GM03348 (cell line): ENCODE data around the gene CSNK1G1.
"Not testable (repeated sequence)": the region's sequence is repeated elsewhere in the genome, so short reads cannot be mapped to it uniquely, and the experiment has no call there.

Experiments
- DNase-seq: peaks from one replicate; pipeline ENCODE4 v3.0.0; 2012; ENCODE audit warnings: low spot score

Gene CSNK1G1

DNA sequence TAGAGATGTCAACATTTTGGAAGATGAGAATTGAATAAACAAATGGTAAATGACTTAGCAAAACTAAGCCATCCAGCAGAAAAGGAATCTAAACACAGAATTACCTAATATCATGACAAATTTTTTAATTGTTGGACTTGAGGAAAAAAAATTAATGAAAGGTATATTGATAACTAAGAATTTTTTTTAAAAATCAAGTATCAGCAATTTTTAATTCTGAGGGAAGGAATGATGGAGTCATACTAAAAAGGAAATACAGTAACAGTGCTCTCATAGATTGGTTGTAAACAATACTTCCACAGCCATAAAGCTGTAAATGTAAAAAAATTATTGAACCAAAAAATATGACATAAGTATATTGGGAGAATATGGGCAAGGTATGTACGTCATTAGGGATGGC, 68.0 kb downstream of the CSNK1G1 start:
- DNase-seq = no peak

DNA sequence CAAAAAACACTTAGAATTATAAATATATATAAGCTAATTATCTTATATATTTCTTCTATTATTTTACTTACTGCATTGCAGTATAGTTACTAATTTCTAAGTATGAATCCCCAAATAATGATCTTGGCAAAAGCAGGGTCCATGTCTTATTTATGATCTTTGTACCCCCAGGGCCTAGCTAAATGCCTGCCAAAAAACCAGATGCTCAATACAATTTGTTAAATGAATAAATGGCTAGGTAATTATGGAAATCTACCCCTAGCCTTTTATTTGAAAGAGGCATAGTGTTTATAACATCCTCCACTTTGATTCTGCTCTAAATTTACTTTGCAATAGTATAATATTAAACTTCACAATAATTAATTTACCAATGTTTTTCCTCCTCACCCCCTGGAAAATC, 69.5 kb downstream of the CSNK1G1 start:
- DNase-seq = no peak

DNA sequence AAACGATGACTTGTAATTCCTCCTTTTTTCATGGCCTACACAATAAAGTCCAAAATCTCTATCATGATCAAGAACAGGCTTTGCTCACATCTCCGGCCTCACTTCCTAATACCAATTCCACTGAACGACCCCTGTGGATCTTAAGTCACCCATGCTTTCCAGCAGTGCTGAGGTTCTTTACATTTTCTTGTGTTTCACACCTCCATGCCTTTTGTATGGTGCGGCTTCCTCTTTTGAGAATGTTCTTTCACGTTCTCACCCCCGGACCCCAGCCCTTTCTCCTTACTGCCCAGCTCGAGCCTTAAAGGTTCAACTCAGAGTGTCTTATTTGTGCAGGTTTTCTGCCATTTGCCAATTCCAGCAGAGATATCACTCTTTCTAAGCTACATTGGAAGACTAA, 70.1 kb downstream of the CSNK1G1 start:
- no peak for DNase-seq

DNA sequence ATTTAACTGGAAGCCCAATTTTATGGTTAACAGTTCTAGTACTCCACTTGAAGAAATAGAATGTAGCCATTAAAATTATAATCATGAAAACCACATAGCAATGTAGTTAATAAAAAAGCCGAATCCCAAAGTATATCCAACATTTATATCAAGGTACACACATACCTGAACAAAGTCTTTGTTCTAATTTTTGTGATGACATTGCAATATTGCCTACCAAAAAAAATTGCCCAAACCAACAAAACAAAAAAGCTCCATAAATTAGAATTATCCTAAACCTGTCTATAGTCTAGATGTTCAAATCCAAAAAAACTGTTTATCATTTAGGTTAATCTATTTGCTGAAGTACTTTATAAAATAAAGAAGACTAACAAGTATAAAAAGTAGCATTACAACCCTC, 70.8 kb downstream of the CSNK1G1 start:
- no peak for DNase-seq

DNA sequence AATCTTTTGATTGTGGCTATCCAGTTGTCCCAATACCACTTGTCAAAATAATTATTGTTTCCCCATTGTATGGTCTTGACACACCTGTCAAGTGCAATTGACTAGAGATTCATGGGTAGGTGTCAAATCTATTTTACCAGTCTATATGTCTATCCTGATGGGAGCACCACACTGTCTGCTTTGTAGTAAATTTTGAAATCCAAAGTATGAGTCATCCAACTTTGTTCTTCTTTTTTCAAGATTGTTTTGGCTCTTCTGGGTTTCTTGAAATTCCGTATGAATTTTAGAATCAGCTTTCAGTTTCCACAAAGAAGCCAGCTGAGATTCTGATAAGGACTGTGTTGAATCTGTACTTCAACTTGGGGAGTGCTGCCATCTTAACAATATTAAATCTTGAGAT, 71.9 kb downstream of the CSNK1G1 start:
- DNase-seq = peak; percentile 16

DNA sequence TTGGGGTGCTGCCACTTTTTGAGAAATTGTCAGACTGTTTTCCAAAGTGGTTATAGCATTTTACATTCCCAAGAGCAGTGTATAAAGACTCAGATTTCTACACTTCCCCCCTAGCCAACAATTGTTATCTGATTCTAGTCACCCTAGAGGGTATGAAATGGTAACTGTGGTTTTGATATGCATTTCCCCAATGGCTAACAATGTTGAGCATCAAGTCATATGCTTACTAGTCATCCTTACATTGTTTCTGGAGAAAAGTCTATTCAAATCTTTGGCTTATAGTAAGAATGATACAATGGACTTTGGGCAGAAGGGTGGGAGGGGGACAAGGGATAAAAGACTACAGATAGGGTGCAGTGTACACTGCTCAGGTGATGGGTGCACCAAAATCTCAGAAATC, 73.3 kb downstream of the CSNK1G1 start:
- DNase-seq = no peak

DNA sequence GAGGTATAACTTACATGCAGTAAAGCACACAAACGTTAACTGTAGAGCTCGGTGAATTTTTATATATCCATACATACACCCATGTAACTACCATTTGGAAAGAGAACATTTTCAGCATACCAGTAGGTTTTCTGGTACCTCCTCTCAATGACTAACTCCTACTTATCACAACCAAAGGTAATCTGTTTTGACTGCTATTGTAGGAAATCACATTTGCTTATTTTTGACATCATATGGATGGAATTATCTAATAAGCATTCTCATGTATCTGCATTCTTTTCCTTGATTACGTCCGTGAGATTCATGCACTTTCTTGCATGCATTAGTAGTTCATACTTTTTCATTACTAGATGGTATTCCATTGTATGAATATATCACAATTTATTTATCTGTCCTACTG, 76.8 kb downstream of the CSNK1G1 start:
- DNase-seq = no peak

DNA sequence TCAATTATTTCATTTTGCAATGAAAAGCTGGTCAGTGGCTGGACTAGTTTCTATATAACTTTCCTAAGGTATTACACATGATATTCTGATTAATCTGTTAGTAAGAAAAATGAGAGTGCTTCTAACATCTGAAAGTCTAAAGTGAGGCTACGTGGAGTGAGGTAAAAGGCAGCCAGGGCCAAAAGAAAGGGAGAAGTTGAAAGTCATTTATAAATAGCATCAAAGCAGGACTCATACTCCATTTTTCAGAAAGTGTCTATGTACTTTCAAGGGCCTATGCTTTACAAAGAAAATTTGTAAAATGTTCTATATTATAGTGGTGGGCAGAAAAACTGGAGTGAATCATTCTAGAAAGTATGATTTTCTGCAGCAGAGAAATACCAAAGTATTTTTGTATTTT, 80.0 kb downstream of the CSNK1G1 start:
- DNase-seq = no peak

DNA sequence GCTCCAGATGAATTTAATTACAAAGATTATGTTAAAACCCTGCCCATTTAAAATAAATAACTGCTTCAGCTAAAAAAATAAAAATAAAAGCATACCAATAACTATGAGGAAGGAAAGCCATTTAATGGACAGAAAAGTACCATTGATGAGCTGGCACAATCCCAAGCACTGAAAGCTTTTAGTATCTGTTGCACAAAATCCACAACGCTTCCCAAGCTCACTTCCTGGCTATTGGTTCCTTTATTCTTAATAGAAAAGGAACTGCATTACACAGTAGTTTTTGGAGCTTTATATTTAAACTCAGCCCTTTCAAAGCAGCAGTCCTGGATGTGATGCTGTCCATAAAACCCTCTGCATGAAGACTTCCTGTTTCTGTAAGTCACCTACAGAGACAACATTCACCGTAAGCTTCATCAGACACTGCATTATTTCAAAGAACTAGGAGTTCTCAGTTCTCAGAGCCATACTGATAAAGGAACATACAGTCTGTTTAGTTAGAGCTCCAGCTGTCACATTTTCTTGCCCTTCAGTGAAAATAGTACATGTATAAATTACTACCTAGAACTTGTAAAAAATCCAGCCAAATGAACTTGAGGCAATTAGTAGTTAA, 81.5 kb downstream of the CSNK1G1 start:
- no peak for DNase-seq

DNA sequence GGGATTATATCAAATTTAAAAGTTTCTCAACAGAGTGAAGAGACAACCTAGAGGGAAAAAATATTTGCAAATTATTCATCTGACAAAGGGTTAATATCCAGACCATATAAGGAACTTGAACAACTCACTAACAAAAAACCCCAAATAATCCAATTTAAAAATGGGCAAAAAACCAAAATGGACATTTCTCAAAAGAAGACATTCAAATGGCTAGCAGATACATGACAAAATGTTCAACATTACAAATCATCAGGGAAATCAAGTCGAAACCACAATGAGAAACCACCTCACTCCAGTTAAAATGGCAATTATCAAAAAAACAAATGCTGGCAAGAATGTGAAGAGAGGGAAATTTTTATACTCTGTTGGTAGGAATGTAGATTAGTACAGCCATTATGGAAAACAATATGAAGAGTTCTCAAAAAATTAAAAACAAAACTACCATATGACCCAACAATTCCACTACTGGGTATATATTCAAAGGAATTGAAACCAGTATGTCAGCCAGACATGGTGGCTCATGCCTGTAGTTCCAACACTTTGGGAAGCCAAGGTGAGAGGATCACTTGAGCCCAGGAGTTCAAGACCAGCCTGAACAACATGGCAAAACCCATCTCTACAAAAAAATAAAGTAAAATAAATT, 88.5 kb downstream of the CSNK1G1 start:
- no peak for DNase-seq

DNA sequence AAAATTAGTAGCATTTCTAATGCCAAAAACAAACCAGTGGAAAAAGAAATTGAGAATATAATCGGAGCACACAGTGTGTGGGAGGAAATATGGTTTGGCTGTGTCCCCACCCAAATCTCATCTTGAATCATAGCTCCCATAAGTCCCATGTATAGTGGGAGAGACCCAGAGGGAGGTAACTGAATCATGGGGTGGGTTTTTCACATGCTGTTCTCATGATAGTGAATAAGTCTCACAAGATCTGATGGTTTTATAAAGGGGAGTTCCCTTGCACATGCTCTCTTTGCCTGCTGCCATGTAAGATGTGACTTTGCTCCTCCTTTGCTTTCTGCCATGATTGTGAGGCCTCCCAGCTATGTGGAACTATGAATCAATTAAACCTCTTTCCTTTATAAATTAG, 90.8 kb downstream of the CSNK1G1 start:
- not testable (repeated sequence) for DNase-seq

DNA sequence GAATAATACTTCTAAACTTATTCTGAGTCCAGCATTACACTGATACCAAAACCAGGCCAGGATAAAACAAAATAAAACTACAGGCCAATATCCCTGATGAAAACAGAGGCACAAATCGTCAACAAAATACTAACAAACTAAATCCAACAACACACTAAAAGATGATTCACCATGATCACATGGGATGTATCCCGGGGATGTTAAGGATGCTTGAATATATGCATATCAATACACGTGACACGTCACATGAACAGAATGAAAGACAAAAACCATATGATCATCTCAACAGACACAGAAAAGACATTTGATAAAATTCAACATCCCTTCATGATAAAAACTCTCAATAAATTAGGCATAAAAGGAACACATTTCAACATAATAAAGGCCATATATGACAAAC, 91.5 kb downstream of the CSNK1G1 start:
- no peak for DNase-seq

DNA sequence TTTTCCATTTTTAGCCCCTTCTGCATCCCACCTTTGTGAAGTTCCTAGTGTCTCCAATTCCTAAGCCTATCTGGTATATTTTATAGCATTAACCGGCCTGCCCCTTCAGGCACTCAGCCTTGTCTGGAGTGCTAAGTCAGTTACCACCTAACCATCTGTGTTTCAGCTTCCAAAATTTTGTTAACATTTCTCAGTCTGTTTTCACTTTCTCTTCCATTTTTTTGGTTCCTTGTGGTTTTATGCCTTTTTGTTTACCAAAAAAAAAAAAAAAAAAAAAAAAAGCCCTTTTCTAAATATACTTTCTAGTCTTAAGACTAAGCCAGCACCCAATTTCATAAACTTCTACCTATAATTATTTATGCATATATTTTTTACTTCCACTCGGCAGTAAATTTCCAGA, 92.4 kb downstream of the CSNK1G1 start:
- DNase-seq = no peak

DNA sequence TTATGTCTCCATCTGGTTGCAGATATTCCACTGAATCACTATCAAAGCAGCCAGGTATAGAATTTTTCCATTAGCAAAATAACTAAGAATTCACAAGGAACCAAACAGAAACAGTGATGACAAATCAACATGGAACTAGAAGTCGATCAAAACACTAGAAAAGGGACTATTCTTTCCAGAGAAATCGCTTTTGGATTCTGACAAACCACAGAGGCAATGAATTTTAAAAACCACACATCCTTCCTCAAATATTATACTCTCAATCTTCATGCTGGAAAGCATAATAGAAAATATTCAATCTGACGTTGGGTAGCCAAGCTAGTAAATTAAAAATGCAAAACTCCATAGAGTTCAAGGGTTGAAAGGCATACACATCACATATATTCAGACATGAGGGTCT, 99.9 kb downstream of the CSNK1G1 start:
- DNase-seq = no peak

DNA sequence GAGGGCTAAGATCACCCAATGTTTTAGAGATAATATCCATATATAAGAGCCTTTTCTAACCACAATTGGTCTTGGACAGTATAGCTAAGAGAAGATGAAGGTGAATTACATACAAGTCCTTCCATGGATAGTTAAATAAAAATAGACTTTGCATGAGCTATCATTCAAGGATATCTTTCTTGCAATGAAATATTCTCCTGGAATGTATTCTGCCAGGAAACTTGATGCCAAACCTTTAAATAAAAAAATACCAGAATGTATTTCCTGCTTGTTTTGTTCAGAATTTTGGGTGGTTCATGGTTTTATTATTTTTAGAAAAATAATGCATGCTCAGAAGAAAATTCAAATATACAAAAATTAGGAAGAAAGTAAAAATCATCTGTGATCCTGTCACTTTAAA, 104.3 kb downstream of the CSNK1G1 start:
- no peak for DNase-seq

DNA sequence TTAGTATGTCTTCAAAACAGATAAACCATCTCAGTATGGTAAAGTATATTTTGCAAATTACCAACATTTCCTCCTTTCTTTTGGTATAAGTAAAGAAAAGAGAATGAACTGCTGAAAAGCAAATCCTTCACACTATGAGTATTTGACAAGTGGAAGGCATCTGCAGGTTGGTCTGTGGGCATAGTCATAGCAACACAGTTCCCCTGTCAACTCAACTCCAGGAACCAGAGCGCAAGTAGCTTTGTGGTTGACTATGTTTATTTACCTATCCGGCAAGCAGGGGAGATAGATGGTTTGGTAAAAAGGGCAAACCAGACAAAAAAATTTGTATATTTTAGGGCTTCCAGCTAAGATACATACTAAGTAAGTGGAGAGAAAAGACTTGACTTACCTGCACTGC, 104.9 kb downstream of the CSNK1G1 start:
- DNase-seq = no peak

DNA sequence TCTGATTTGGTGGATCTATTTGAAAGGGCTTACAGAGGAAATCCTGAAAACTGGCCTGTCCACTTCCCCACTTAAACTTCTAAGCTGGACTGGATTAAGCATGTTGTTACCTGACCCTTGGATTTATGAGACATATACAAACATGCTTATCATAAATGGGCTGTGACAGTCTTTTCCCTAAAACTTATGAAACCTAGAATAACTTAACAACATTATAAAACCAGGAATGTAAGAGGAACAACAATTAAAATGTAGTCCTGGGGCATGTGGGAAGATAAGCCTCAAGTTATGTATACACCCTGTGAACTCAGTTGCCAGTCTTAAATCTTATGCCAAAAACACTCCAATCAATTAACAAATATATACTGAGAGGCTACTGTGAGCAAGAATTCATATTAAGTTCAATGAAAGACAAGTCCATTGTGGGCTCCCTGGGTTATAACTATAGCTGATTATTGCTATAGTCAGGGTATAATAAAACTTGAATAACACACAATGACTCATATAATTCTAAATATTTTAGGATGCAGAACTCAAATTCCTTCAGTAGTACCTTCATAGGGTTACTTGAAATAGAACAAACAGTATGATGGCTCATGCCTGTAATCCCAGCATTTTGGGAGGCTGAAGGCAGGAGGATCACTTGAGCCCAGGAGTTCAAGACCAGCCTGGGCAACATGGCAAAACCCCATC, 105.9 kb downstream of the CSNK1G1 start:
- DNase-seq = no peak

DNA sequence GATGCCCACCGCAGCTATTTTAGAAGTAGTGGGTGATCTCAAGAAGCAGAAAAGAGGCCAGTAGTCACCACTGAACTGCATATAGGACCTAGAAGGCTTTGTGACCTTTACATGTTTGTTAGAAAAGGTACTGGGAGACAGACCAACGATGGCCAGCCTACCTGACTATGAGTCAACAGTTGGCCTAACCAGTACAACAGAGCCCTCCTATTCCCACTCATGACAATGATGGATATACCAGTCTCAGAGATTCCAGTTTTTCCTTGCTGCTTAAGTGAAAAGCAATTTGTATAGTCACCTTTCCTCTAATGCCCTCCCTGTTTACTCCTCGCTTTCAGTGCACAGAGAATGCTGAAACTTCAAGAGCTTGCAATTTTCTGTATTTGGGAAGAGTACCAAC, 106.6 kb downstream of the CSNK1G1 start:
- no peak for DNase-seq

DNA sequence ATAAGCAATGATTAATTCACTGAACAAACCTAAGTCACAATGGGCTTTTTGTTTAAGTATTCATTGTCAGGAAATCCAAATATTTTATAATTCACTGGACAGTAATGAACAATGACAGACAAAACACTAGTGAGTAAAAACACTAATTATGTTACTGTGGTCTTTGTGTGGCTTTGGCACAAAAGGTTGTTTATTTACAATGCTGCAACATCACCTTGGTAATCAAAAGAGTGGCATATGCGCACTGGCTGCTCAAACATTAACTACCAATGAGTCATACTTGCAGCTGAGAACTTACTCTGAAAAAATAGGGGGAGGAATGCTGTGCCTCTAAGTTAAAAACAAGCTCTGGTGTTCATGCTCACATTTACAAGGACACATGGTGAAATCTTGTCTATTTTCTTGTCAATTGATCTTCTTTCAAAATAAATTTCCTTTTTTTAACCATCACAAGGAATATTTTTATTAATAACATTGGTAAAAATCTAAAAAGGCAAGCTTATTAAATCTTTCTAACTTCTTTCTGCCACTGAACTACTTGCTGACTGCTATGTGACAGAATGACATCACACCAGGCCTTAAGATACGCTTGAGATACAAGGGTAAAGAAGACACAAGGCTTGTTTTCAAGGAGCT, 107.9 kb downstream of the CSNK1G1 start:
- peak; percentile 71 for DNase-seq

DNA sequence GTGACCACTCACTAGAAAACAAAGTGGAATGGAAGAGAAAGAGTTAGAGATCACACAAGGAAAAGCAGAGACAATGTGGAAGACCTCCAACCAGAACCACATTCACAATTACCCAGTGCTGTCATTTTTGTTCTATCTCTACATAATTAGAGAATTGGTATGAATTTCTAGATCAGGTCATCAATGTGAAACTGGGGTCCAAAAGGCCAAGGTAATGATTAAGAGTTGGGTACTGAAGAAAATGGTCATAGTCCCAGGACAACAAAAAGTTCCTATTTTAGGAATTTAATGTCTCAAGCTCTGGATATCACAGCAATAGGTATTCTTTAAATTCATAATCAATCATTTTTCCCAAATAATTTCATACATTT, 108.5 kb downstream of the CSNK1G1 start:
- no peak for DNase-seq

DNA sequence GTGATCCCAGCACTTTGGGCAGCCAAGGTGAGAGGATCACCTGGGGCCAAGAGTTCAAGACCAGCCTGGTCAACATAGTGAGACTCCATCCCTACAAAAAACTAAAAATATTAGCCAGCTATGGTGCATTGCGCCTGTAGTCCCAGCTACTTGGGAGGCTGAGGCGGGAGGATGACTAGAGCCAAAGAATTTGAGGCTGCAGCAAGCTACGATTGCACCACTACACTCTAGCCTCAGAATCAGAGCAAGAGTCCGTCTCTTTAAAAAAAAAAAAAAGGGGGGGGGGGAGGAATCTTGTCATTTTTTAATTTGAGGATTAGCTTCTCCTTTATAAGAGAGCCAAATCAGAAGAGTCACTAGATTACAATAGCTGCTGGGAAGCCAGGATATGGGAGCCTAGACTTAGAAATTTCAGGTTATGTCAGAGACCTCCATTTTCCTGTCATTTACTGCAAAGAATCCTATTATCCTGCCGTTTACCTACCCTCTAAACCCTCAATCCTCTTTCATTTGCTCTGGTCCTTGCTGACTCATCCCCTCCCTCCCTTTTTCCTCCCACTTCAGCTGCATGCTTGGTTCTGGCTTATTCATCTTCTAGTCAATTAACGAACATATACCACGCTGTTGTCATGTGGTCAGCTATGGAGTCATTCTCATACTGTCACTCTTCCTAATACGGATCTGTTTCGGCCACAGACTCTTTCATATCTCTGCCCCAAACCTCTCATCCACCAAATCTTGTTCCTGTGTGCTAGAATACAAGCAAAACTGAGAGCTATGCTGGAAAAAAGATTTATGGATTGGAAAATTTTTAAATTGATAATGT, 109.4 kb downstream of the CSNK1G1 start:
- DNase-seq = peak; percentile 60

DNA sequence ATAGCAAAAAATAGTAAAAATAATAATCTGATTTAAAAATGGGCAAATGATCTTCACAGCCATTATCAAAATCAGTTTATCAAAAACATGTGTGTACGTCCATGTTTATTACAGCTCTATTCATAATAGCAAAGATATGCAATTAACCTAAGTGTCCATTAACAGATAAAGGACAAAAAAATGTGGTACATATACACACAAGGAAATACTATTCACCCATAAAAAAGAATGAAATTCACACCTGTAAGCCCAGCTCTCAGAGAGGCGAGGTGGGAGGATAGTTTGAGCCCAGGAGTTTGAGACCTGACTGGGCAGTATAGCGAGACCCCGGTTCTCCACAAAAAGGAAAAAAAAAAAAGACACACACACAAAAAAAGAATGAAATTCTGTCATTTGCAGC, 110.6 kb downstream of the CSNK1G1 start:
- no peak for DNase-seq
